SK-N-SH (cell line): ENCODE data around the gene C14orf93. TPM values are rescaled to one million over a fixed set of nuclear protein-coding genes. Genes with fewer than 3 reads are reported as not detected.

Source experiments
- CTCF ChIA-PET: fragments of 300-600, 350-600 bp; formaldehyde crosslinking; extraction: SDS; loops from one replicate; lab custom pipeline; 2021; lab: Yijun Ruan, JAX
- POLR2A ChIA-PET: fragments of 350-600 bp; sonication (Branson Sonifier 250); formaldehyde crosslinking; extraction: SDS; loops from one replicate; lab custom pipeline; 2020; ENCODE audit warnings: antibody characterized with exemption, inconsistent platforms; lab: Yijun Ruan, JAX
- DNase-seq: peaks from one replicate; pipeline ENCODE4 v3.0.0; 2012
- H2AFZ ChIP-seq: fragments of 200-600 bp; sonication (generic); 2 replicates; pipeline ENCODE4 v1.8.1; 2016; ENCODE audit warnings: antibody characterized with exemption, mild to moderate bottlenecking, low read depth
- H3F3A ChIP-seq: fragments of 200-600 bp; sonication (generic); replicated peaks from 2 replicates; pipeline ENCODE3; 2016; ENCODE audit warnings: antibody characterized with exemption, mild to moderate bottlenecking; ENCODE audit not compliant: insufficient read depth
- H3K27ac ChIP-seq, 2 experiments: fragments of 200-500 bp in 1 of 2; fragments of 200-600 bp in 1 of 2; sonication (Bioruptor generic) in 1 of 2; sonication (generic), shearing (Covaris generic) in 1 of 2; 2 replicates each; pipeline versions ENCODE4 v1.5.1 to v1.6.1; 2014 to 2016; ENCODE audit warnings: low read depth in 2 of 2, inconsistent platforms in 1 of 2, low read length in 1 of 2, mild to moderate bottlenecking in 1 of 2, mixed read lengths in 1 of 2
- H3K27me3 ChIP-seq: fragments of 200-600 bp; sonication (generic), shearing (Covaris generic); 2 replicates; pipeline ENCODE4 v1.6.1; 2016; ENCODE audit warnings: mixed run types; ENCODE audit not compliant: insufficient read depth
- H3K36me3 ChIP-seq, 2 experiments: fragments of 200-500 bp in 1 of 2; fragments of 200-600 bp in 1 of 2; sonication (Bioruptor generic) in 1 of 2; sonication (generic) in 1 of 2; replicated peaks in 1 of 2; 2 replicates each; pipeline versions ENCODE3 to v1.5.1; 2014 to 2016; ENCODE audit warnings: low read length in 1 of 2, mild to moderate bottlenecking in 1 of 2; ENCODE audit not compliant: insufficient read depth in 2 of 2, control insufficient read depth in 1 of 2
- H3K4me1 ChIP-seq, 2 experiments: fragments of 200-500 bp in 1 of 2; fragments of 200-600 bp in 1 of 2; sonication (Bioruptor generic) in 1 of 2; sonication (generic), shearing (Covaris generic) in 1 of 2; 2 replicates each; pipeline versions ENCODE4 v1.5.1 to v1.6.1; 2014 to 2016; ENCODE audit warnings: low read depth in 1 of 2, low read length in 1 of 2, mixed run types in 1 of 2; ENCODE audit not compliant: insufficient read depth in 2 of 2, control insufficient read depth in 1 of 2
- H3K4me2 ChIP-seq: fragments of 200-600 bp; sonication (generic), shearing (Covaris generic); 2 replicates; pipeline ENCODE4 v1.6.1; 2017; ENCODE audit warnings: mixed run types
- H3K4me3 ChIP-seq, 2 experiments: fragments of 200-500 bp in 1 of 2; fragments of 200-600 bp in 1 of 2; sonication (Bioruptor generic) in 1 of 2; sonication (generic), shearing (Covaris generic) in 1 of 2; 2 replicates each; pipeline versions ENCODE4 v1.5.1 to v1.8.1; 2014 to 2016; ENCODE audit warnings: low read depth in 2 of 2, inconsistent platforms in 1 of 2, low read length in 1 of 2, mild to moderate bottlenecking in 1 of 2, mixed read lengths in 1 of 2, moderate library complexity in 1 of 2
- H3K79me2 ChIP-seq: fragments of 200-600 bp; sonication (generic); 2 replicates; pipeline ENCODE4 v1.8.1; 2017; ENCODE audit warnings: mild to moderate bottlenecking; ENCODE audit not compliant: insufficient read depth
- H3K9ac ChIP-seq: fragments of 200-600 bp; sonication (generic); 2 replicates; pipeline ENCODE4 v1.6.1; 2017; ENCODE audit warnings: mixed run types
- H3K9me2 ChIP-seq: fragments of 200-600 bp; sonication (generic); 2 replicates; pipeline ENCODE4 v1.6.1; 2017; ENCODE audit warnings: mixed run types
- H3K9me3 ChIP-seq: fragments of 200-600 bp; sonication (generic); 2 replicates; pipeline ENCODE4 v1.6.1; 2017; ENCODE audit warnings: mixed run types, mild to moderate bottlenecking, moderate library complexity
- H4K20me1 ChIP-seq: fragments of 200-600 bp; sonication (generic); 2 replicates; pipeline ENCODE4 v1.6.1; 2017; ENCODE audit warnings: mild to moderate bottlenecking, mixed run types; ENCODE audit not compliant: insufficient read depth
- EZH2phosphoT487 ChIP-seq: fragments of 200-600 bp; sonication (generic); IDR thresholded peaks from 2 replicates; pipeline ENCODE4 v1.6.1; 2017; ENCODE audit warnings: low read depth, mixed run types, mild to moderate bottlenecking, antibody characterized with exemption, moderate library complexity, borderline replicate concordance
- FOXJ3 ChIP-seq: sonication (generic); formaldehyde crosslinking; IDR thresholded peaks from 2 replicates; pipeline ENCODE4 v1.5.1; 2020; ENCODE audit warnings: mild to moderate bottlenecking, missing genetic modification reagents
- FOXM1 ChIP-seq: IDR thresholded peaks from 2 replicates; pipeline ENCODE4 v1.4.0; 2012; ENCODE audit warnings: low read depth, mild to moderate bottlenecking
- GATA2 ChIP-seq: sonication (generic); formaldehyde crosslinking; IDR thresholded peaks from 2 replicates; pipeline ENCODE4 v1.5.0; 2020; ENCODE audit warnings: mild to moderate bottlenecking, missing genetic modification reagents
- JUND ChIP-seq: IDR thresholded peaks from 2 replicates; pipeline ENCODE4 v1.4.0; 2012
- NFIC ChIP-seq: IDR thresholded peaks from 2 replicates; pipeline ENCODE4 v1.4.0; 2012; ENCODE audit warnings: borderline replicate concordance
- PBX3 ChIP-seq: IDR thresholded peaks from 2 replicates; pipeline ENCODE4; 2012
- POLR2AphosphoS5 ChIP-seq: IDR thresholded peaks from 2 replicates; pipeline ENCODE4 v1.6.1; 2012; ENCODE audit warnings: low read depth, low read length
- RAD21 ChIP-seq: IDR thresholded peaks from 2 replicates; pipeline ENCODE4 v1.6.1; 2012; ENCODE audit warnings: mild to moderate bottlenecking, low read length
- REST ChIP-seq: IDR thresholded peaks from 2 replicates; pipeline ENCODE4 v1.6.1; 2012; ENCODE audit warnings: mild to moderate bottlenecking, low read depth, low read length, moderate library complexity
- RXRA ChIP-seq: IDR thresholded peaks from 2 replicates; pipeline ENCODE4 v1.4.0; 2012; ENCODE audit warnings: low read depth, mild to moderate bottlenecking, borderline replicate concordance
- SIN3A ChIP-seq: IDR thresholded peaks from 2 replicates; pipeline ENCODE4 v1.6.1; 2012; ENCODE audit warnings: low read depth, mild to moderate bottlenecking, low read length, moderate library complexity, borderline replicate concordance
- SMC3 ChIP-seq: IDR thresholded peaks from 2 replicates; pipeline ENCODE4 v1.6.1; 2012; ENCODE audit warnings: low read depth, low read length, improper control_type of control experiment
- USF1 ChIP-seq: IDR thresholded peaks from 2 replicates; pipeline ENCODE4 v1.4.0; 2012; ENCODE audit warnings: low read depth, borderline replicate concordance
- YY1 ChIP-seq: IDR thresholded peaks from 2 replicates; pipeline ENCODE4 v1.4.0; 2012; ENCODE audit warnings: low read depth, mild to moderate bottlenecking
- whole genome bisulfite sequencing: methylation state at CpG from one replicate; pipeline ENCODE4 v1.1.6; 2017; ENCODE audit warnings: low lambda C conversion rate; 5-methylcytosine and 5-hydroxymethylcytosine counted together
- polyA plus RNA-seq, 3 experiments: library from polyadenylated mRNA; depleted of rRNA; stranded (reverse); fragments of >200 nt; gene quantifications; 2 replicates each; pipeline ENCODE4 v1.2.3, GENCODE V29; 2012

C14orf93 gene
- polyA plus RNA-seq, 1 of the 3 experiments (the other 2 are of a cell fraction): 9.1 TPM

- Histone ChIP-seq H3K79me2 (peaks cover 50% of the 10 kb centered on the region), H2AFZ (no peak overlapping the region), H3K4me1 (peaks cover 41 to 49% of the 10 kb centered on the region in 2 experiments)
Measured at GRCh38 chr14:22978487-22978837, 31.5 kb downstream of the C14orf93 start.

More at GRCh38 chr14:22978487-22978837, 31.5 kb downstream of the C14orf93 start:
- Histone ChIP-seq H3K9me2 (no peaks in the 10 kb centered on the region), H3F3A (peaks cover 36% of the 10 kb centered on the region), H4K20me1 (no peaks in the 10 kb centered on the region), H3K9me3 (no peaks in the 10 kb centered on the region), H3K4me2 (peak overlapping the region; percentile 94), H3K27me3 (no peaks in the 10 kb centered on the region), H3K4me3 (peak overlapping the region in 1 of 2 experiments; percentile 82; a peak in 1 of 4 replicates), H3K36me3 (peaks cover 11 to 21% of the 10 kb centered on the region in 2 experiments), H3K27ac (peak overlapping the region; percentile 89 to 92), H3K9ac (peak overlapping the region; percentile 70)
- 48% methylated on average over 3 of the region's 3 CpGs for WGBS
- CTCF ChIA-PET: interaction anchor here (0.6 to 34.9 kb wide), 7 partner anchors 7 to 144 kb away, joined by 3 to 1566 read pairs (median 11); partner anchors contain the start of genes AJUBA, CDH24, PRMT5 and PSMB11
- TF ChIP-seq EZH2phosphoT487 (no peak), GATA2 (CRISPR knock-in tag) (no peak), JUND (no peak), REST (no peak), RAD21 (no peak), USF1 (no peak), FOXM1 (no peak), SMC3 (no peak), RXRA (no peak), NFIC (no peak), POLR2AphosphoS5 (no peak), FOXJ3 (CRISPR knock-in tag) (no peak), SIN3A (no peak), PBX3 (no peak), YY1 (no peak)
- POLR2A ChIA-PET: interaction anchor here (1.6 kb wide), 1 partner anchor 93 kb away, joined by 5 read pairs; no protein-coding TSS in a partner anchor
- no peak for DNase-seq
